G401.6 (cell line): ENCODE data around the gene NPC2.
A peak's percentile ranks its signal among the peaks of the same experiment; 100 is the strongest.
"Not testable (repeated sequence)": the region's sequence is repeated elsewhere in the genome, so short reads cannot be mapped to it uniquely, and the experiment has no call there.

Source experiments
- FAIRE-seq: peaks from 2 replicates; lab custom pipeline; 2012; peaks lifted over from hg19 to GRCh38; lab: Jason Lieb, UNC

The NPC2 gene

DNA sequence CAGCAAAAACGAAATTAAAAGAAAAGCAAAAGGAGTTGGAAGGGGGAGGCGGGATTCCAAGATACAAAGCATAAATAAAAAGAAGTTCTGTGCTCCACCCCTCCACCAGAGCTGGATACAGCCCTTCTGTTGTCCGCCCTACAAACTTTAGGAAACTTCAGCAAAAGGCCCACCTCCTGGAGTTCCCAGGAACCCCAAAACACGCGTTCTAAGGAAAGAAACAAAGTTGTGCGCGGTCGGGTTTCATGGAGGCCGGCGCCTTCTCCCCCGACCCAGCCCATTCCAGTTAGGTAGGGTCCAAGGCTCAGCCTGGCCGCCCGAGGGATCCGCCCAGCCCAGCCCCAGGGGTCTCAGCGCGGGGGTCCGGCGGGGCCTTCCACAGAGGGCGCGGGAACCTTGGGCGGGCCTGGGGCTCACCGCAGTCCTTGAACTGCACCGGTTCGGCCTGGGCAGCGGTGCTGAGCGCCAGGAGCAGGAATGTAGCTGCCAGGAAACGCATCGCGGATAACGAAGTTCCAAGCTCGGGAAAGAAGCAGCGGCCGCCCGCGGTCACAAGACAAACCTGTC is at the start of gene NPC2:
TSS of gene NPC2 (minus strand) at position 530 of the 567 bp plus-strand sequence. CDS start at position 499, 31 bp downstream.
- FAIRE-seq, result no peak

DNA sequence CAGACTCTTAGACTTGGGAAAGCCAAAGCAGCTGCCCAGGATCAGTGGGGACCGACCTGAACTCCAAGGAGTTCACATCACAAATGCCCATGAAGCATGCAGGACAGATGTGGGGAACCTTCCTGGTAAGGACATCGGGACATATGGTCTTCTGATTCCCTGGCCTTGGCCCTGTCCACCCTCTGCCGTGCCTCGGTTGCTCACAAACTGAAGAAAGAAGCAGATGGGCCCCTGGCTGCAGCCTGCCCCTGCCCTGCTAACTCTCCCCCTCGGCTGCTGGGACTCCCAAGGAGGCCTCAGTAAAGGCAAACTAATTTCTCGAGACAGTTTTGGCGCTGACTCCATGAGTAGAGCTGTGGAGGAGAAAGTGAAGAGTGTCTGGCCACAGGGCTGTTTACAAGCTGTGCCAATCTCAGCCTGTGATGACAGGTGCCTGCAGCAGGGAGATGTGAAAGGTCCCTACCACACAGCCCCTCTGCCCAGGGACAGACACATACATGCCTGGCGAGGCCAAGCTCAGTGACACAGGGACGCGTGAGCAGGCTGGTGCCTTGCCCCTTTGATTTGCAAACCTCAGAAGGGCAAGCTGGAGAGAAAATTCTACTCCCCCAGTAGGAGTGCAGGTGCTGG is 49.1 kb upstream of the NPC2 start:
- FAIRE-seq, result no peak

DNA sequence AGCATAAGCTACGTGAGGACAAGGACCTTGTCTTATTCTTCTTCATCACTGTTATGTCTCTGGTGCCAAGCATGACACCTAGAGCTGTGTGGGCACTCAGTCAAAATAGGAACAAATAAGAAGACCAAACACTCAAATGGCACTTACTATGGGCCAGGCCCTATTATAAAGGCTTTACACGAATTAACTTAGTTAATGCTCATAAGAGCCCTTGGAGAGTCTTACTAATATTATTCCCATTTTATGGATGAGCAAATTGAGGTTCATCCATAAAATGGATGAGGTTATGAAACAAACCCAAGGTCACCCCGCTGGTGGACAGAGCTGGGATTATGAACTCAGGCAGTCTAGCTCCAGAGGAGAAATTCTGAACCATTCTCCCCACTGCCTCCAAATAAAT is 48.1 kb upstream of the NPC2 start:
- no peak for FAIRE-seq

DNA sequence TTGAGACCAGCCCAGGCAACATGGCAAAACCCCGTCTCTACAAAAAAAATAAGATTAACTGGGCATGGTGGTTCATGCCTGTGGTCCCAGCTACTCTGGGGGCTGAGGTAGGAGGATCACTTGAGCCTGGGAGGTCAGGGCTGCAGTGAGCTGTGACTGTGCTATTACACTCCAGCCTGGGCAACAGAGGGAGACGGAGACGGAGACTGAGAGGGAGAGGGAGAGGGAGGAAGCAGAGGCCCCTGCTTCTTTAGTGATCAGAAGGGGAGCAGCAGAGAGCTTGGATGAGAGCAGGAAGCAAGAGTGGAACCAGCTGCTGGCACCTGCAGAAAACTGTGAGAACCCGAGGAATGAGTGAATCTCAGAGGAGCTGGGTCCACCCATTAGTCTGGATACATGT is 46.4 kb upstream of the NPC2 start:
- FAIRE-seq, result no peak

DNA sequence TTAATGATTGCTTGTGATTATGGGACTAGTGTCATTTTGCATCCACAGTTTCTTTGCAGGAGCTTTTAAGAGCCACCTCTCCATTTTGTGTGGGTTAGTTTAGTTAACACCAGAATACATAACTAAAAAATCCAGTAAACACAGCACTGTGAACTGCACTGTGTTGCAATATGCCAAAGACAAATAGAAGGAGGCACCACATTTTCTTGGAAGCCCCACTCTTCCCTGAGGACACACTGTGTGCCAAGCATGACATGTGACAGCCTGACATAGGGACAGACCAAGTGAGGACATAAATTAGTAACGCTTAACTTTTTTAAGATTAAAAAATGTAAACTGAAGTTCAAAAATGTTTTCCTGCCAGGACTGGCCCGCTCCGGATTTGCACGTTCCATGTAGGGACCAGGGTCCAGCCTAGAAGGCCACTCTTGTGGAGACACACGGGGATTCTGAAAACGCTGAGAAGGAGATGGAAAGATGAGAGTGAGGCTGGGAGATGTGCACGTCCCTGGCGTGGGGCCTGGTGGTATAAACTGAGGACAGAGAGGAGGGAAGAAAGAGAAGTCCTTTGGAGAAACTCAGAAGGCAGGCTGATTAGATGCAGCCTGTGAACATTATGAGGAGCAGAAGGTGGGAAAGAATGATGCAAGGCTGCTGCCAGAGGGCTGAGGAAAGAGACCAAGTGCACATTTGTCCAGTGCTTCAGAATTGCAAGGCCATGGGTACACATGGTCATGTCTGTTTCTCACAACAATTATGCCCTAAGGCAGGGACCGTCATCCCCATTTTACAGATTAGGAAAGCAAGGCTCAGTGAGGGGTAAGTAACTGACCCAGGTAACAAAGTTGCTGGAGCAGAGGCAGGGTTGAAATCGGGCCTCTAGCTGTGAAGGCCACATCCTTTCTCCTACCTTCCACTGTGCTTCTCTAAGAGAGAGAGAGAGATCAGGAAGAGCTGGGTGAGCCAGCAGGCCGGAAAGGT is 45.6 kb upstream of the NPC2 start:
- no peak for FAIRE-seq

DNA sequence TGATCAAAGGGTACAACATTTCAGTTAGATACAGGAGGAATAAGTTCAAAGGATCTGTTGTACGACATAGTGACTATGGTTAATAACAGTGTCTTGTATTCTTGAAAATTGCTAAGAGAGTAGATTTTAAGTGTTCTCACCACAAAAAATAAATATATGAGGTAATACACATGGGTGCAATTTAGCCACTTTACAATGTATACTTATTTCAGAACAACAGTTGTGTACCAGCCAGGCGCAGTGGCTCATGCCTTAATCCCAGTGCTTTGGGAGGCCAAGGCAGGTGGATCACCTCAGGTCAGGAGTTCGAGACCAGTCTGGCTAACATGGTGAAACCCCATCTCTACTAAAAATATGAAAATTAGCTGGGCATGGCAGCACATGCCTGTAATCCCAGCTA is 43.2 kb upstream of the NPC2 start:
- FAIRE-seq, result not testable (repeated sequence)

DNA sequence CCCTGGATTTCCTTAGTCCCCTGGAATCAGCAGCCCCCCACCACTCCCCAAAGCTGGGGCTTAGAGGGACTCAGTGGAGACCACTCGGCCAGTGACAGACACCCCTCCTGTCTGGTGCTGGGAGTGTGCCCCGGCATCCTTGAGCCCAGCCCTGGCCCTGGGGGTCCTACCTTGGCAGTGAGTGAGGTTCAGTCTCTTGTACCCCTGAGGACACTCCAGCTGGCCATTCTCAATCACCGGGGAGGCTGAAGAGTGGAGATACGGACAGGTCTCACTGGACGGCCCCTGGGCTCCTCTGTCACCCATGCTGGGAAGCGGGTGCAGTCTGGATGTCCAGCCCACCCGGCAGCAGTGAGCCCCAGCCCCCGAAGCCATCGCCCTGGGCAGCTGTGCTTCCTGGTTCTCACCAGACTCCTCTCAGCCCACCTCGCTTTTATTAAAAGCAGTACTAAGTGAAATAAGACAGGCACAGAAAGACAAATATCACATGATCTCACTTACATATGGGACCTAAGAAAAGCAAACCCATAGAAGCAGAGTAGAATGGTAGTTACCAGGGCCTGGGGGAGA is 42.7 kb upstream of the NPC2 start:
- FAIRE-seq, result no peak

DNA sequence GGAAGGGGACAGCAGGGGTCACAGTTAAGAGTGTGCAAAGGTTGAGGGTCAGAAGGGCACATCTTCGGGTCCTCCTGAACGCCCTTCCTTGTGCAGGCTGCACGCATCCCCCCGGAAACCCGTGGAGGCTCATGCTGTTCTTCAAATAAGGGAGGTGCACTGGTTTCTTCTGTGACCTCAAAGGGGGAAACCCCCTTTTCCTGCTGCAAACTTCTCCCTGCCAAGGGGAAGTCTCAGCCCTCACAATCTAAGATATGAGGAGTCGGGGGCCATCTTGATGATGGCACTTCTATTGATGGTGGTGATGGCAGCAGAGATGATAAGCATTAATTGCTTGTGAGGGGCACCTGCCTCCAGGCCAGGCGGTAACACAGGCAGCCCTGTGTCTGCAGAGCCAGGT is 40.5 kb upstream of the NPC2 start:
- FAIRE-seq, result no peak

DNA sequence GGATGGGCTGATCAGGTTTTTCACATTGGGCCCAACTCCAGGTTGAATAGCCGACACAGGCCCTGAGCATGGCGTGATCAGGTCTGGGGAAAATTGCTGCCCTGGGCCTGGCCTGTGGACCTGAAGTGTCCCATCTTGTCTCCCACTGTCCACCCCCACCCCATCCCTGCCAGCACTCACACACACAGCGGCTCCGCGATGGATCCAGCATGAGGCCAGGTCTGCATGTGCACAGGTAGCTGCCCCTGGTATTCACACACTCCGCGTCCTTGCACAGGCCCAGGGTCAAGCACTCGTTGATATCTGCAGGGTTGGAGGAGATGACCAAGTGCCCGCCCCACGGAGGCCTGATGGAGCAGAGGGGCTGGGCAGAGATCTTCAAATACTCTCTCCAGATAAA is 39.1 kb upstream of the NPC2 start:
- FAIRE-seq, result no peak

DNA sequence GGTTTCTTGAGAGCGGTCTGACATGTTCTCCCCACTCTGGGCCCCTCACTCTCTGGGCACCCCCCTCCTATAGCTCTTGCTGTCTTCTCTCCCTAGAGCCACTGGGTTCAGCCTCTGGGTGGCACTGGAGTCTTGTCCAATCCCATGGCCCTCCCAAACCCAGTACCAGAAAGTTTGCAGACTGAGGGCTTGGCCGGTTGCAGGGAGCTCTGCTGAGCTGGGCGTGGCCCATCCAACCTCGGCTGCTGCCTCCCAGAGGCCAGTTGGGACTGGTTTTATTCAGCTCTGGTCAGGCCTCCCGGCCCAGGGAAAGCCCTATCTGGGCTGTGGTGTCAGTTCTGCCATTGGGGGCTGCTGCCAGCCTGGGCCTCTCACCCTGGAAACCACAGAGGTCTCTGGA is 38.4 kb upstream of the NPC2 start:
- no peak for FAIRE-seq

DNA sequence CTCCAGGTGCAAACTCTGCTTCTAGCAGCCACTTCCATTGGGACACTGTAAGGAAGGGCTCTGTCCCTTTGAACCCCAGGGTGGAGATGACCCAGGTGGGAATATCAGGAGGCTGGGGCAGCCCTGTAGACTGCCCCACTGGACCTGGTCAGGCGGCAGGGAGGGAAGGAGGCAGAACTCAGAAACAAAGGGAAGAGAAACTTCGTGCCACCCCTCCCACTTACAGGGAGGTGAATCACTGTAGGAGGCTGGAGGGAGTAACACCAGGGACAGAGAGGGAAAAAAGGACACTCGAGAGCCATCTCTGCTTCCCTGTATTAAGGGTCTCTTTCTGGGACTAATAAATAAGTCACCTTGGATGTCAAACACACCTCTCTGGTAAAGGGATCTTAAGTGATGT is 37.9 kb upstream of the NPC2 start:
- FAIRE-seq, result no peak

DNA sequence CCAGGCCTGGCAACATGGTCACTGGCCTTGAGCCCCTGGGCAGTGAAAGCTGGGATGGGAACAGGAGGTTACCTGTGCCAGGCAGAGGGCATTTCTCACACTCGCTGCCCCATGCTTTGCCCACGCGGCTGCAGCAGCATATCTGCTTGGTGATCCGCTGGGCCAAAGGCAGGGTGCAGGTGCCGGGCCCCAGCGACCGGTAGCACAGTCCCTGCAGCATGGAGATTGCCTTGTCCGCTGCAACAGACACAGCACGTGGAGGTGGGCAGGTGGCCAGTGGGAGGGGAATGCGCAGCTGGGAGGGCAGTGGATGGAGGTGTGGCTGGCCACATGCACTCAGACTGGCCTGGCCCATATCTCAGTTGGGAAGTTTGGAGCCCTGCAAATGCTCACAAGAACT is 35.8 kb upstream of the NPC2 start:
- FAIRE-seq, result no peak

DNA sequence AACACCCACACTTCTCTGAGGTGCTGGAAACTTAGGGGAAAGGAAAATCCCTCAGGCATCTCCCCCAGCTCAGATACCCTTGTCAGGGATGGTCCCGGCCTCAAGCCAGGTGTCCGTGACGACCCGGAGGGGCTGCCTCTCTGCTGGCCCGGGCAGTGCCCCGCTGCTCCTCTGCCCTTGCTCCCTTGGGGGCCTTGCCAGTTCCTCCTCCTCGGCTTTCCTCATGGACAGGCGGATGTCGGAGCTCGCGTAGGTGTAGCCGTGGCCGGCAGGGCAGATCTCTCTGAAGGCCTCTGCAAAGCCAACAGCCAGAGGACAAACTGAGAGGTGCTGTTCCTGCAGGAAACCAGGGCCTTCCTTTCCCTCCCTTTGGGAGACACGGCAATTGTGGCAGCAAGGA is 35.3 kb upstream of the NPC2 start:
- FAIRE-seq, result no peak

DNA sequence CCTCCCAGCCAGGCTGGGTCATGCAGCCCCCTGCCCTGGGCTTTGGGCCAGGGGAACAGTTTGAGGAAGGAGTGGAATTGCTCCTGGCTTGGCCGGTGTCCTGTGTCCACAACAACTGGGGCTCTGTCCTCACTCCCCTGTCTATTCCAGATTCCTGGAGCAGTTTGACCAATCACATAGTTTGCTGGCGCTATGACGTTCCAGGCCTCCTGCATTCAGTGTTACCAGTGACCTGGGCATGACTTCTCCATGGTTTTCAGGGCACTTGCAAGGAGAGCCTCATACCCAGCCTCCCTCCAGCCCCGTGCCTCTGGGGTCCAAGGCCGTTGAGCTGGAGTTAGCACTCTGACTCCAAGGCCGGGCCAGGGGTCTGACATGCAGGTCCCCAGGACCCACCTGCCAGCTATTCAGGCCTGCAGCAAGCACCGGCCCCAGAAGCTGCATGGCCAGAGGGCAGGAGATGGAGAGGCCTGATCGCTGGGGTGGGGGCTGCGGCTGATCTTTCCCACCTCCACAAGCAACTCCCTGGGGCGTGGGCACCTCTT is 34.7 kb upstream of the NPC2 start:
- no peak for FAIRE-seq

DNA sequence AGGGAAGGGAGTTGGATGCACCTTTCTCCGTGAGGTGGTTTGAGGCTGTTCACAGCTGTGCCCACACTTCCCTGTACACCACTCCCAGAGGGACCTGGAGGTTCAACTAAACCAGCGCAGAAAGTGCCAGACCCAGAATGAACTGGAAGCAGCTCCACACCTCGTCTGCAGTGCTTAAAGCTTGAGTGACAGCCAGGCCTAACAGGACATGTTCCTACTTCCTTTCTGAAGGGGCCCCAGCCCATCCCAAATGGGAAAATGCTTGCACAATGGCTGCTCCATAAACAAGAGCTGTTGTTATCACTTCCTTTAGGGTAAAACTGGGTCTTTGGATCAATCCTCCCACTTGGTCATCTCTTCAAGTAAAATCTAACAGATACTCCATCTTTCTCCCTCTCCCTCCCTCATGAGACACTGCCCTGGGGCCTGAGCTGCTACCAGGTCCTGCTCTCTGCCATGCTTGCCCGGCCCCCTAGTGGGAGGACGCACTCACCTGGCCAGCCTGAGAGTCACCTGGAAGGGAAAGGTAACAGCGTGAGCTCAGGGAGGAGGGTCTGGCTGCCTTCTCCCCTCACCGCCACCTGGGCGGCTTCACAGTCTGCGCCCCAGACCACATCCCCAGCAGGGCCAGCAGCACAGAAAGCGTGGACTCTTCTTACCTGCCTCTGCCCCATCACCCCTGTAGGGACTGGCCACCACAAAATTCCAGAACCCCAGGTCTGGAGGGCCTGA is 33.9 kb upstream of the NPC2 start:
- no peak for FAIRE-seq

DNA sequence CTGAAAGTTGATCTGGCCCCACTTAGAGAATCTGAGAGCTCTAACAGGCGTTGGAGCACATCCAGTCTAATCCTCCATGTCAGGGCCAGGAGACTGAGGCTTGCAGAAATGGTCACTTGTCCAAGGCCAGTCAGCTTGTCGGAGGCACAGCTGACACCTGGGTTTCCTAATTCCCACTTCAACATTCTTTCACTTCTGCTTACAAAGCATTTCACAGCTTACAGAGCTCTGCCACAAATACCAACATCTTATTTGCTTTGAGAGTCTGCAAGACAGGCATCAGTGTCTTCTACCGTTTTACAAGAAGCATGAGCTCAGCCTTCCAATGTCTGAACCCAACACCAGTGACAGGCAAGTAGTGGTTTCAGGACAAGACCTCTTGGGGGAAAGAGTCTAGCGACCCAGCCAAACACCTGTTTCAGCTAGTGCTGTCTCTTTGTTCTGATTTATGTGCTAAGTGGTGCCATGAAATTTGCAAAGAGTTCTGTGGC is 32.3 kb upstream of the NPC2 start:
- FAIRE-seq, result no peak

DNA sequence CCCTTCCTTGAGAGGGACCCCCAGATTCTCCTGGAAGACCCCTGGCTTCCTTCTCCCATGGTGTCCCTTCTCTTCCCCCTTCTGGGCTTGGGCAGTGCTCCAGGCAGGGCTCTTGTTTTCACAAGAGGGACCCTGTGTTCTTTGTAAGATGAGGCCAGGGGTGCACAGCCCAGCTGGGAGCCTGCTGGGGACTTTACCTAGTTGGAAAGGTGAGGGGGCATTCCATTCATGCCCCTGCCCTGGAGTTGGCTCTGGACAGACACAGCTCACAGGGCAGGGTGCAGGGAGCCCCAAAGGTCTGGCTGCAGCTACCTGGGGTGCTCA is 31.7 kb upstream of the NPC2 start:
- FAIRE-seq, result no peak

DNA sequence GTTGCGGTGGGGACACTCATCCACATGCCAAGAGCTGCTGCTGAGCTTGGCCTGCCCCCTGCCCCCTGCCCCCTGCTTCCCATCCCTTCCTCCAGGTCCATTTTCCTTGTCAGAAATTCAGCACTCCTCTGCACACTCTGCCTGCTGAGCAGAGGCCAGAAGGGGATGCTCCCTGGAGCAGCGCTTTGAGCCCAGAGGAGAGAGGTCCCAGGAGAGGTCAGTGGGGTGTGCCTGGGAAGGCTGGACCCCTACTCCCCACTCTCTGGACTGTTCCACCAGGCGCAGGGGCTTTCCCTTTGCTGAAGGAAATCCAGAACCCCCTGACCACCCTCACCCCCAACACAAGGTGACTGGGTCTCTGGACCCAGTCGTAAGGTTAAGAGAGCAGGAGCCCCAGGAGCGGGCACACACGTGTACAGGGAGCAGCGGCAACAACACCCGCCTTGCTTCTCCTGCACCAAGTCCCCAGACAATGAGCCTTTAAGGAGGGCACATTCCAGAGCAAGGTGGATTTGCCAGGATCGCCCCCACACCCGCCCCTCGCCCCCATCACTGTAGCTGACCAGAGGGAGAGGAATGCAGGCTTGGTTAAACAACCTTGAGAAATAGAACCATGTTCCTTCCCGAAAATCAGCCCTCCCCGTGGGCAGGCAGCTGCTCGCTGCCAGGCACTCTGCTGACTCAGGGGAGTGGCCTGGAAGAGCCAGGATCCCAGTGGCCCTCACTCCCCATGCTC is 31.1 kb upstream of the NPC2 start:
- FAIRE-seq, result no peak

DNA sequence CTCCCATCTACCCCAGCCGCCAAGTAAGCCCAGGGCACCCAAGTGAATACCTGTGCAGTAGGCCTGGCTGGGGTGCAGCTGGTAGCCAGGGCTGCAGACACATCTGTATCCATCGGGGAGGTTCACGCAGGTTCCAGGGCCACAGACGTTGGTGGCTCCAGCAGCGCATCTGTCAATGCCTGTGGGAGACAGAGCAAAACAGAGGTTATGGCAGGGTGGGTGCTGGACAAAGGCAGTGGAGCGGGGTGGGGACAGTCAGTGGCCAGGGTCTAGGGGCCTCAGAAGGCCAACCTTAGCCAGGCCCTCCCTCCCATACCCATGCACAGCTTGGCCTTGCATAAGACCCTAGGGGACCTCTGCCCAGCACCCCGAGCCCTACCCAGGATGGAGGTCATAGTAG is 29.6 kb upstream of the NPC2 start:
- FAIRE-seq, result no peak

DNA sequence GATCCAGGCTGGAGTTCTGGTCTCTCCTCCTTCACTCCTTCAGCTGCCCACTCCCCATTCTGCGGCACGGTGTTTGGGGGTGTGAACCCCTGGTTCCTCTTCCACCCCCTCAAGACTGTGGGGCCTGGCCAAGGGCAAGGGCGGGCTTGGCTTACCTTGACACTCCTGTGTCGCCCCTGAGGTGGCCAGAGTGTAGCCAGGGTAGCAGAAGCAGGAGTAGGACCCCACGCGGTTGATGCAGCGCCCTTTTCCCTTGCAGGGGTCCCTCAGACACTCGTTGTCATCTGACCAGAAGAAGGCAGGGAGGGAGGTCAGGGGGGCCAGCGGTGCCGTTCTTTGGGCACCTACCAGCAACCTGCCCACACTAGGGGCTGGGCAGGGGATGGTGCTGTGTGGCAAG is 28.7 kb upstream of the NPC2 start:
- FAIRE-seq, result no peak

DNA sequence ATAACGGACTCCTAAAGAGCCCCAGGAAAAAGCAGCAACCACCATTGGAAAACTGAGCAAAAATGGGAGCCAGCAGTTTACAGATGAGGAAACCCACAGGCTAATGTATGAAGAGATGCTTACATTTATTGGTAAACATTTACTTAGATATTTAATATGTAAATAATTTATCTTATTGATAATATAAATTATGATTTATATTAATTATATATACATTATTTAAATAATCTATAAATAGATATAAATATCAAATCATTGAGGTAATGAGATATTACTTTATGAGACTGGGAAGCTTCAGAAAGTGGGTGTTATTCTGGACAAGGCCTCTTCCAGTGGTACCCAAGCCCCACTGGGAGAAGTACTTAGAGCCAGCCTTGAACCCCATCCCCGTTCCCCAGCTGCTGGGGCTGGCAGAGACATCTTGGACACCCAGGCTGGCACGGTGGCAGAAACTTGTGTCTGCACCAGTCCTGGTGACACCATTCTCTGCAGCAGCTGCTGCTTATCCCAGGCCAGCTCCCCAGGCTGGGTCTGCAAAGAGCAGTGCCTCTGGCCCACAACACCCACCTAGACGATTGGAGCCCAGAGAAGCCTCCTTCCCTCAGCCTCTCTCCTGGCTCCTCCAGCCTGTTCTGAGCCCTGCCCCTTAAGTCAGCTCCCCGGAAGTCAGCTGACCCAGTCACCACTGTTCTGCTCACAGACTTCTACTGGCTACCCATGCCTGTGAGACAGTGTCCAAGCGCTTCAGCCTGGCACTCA is 26.4 kb upstream of the NPC2 start:
- FAIRE-seq, result peak; percentile 13
